Karpas-422 (cell line): ENCODE results near the gene RAB11FIP3. TPM values are rescaled to one million over a fixed set of nuclear protein-coding genes. Genes with fewer than 3 reads are reported as not detected.

Experiments
- DNase-seq: peaks from one replicate; pipeline ENCODE4 v3.0.0-alpha.2; 2015
- H2AFZ ChIP-seq: fragments of 200-600 bp; sonication (generic); 2 replicates; pipeline ENCODE4 v1.6.1; 2014; ENCODE audit warnings: antibody characterized with exemption, low read length, mixed read lengths
- H3K27ac ChIP-seq: fragments of 200-600 bp; sonication (generic); 2 replicates; pipeline ENCODE4 v1.5.1; 2014; ENCODE audit warnings: mild to moderate bottlenecking, low read length, moderate library complexity
- H3K27me3 ChIP-seq: fragments of 200-600 bp; sonication (generic); 2 replicates; pipeline ENCODE4 v1.6.1; 2014; ENCODE audit warnings: low read length, mixed read lengths
- H3K36me3 ChIP-seq: fragments of 200-600 bp; sonication (generic); 2 replicates; pipeline ENCODE4 v1.6.1; 2014; ENCODE audit warnings: low read length, mixed read lengths; ENCODE audit not compliant: insufficient read depth
- H3K4me1 ChIP-seq: fragments of 200-600 bp; sonication (generic); 2 replicates; pipeline ENCODE4 v1.6.1; 2014; ENCODE audit warnings: mild to moderate bottlenecking, low read length, mixed read lengths
- H3K4me2 ChIP-seq: fragments of 200-600 bp; sonication (generic); 2 replicates; pipeline ENCODE4 v1.6.1; 2014; ENCODE audit warnings: low read length, low read depth, mild to moderate bottlenecking; ENCODE audit not compliant: poor library complexity, severe bottlenecking
- H3K4me3 ChIP-seq: fragments of 200-600 bp; sonication (generic); 2 replicates; pipeline ENCODE4 v1.5.1; 2014; ENCODE audit warnings: mild to moderate bottlenecking, antibody characterized with exemption, low read length, mixed read lengths
- H3K79me2 ChIP-seq: fragments of 200-600 bp; sonication (generic); 2 replicates; pipeline ENCODE4 v1.6.1; 2014; ENCODE audit warnings: mild to moderate bottlenecking, low read length, mixed read lengths
- H3K9ac ChIP-seq: fragments of 200-600 bp; sonication (generic); 2 replicates; pipeline ENCODE4 v1.6.0; 2014; ENCODE audit warnings: low read length
- H3K9me2 ChIP-seq: fragments of 200-600 bp; sonication (generic), shearing (Covaris generic); replicated peaks from 2 replicates; pipeline ENCODE4 v1.6.0; 2014; ENCODE audit warnings: mild to moderate bottlenecking, low read length, moderate library complexity; ENCODE audit not compliant: insufficient read depth
- H3K9me3 ChIP-seq: fragments of 300-700, 200-600 bp; sonication (generic); 2 replicates; pipeline ENCODE4 v1.6.1; 2014; ENCODE audit warnings: low read length, mixed read lengths
- H4K20me1 ChIP-seq: fragments of 200-600 bp; sonication (generic); 2 replicates; pipeline ENCODE4 v1.6.1; 2014; ENCODE audit warnings: mild to moderate bottlenecking, antibody characterized with exemption, low read length, low read depth; ENCODE audit not compliant: insufficient read depth
- total RNA-seq: library from RNA; depleted of rRNA; stranded (reverse); fragments of >200 nt; shearing (Covaris generic); gene quantifications from 2 replicates; pipeline ENCODE4 v1.2.3, GENCODE V29; 2014; ENCODE audit warnings: low replicate concordance

RAB11FIP3 gene
- total RNA-seq, 1 experiment from 2014 or later = 6.0 TPM

GRCh38 chr16:424033-424622, 1.3 kb upstream of the RAB11FIP3 start:
- Histone ChIP-seq H3K4me2 (peak overlapping the region; percentile 88), H2AFZ (no peak overlapping the region), H3K27me3 (no peaks in the 10 kb centered on the region), H3K79me2 (peaks cover 8% of the 10 kb centered on the region), H3K9me2 (no peaks in the 10 kb centered on the region), H3K9me3 (no peaks in the 10 kb centered on the region), H3K9ac (peak overlapping the region; percentile 71), H3K4me3 (no peak overlapping the region), H3K36me3 (no peaks in the 10 kb centered on the region), H4K20me1 (peaks cover 16% of the 10 kb centered on the region; the same call in 1 of the 2 replicates), H3K4me1 (peaks cover 30% of the 10 kb centered on the region), H3K27ac (no peak overlapping the region)
- no peak for DNase-seq

GRCh38 chr16:424623-425081, 797 bp upstream of the RAB11FIP3 start:
- H3K27me3 ChIP-seq = no peaks in the 10 kb centered on the region
- H3K9me3 ChIP-seq = no peaks in the 10 kb centered on the region
- peak overlapping the region; percentile 76 for H3K4me3 ChIP-seq
- peak overlapping the region; percentile 88 for H3K4me2 ChIP-seq
- no peak overlapping the region for H3K27ac ChIP-seq
- H3K9ac ChIP-seq = peak overlapping the region; percentile 71
- H4K20me1 ChIP-seq = peaks cover 16% of the 10 kb centered on the region; the same call in 1 of the 2 replicates
- H3K79me2 ChIP-seq = peaks cover 10% of the 10 kb centered on the region
- no peaks in the 10 kb centered on the region for H3K36me3 ChIP-seq
- peak; percentile 36 for DNase-seq
- H3K4me1 ChIP-seq = peaks cover 30% of the 10 kb centered on the region
- H3K9me2 ChIP-seq = no peaks in the 10 kb centered on the region
- peak overlapping the region; percentile 99 for H2AFZ ChIP-seq

GRCh38 chr16:425740-426114, 278 bp downstream of the RAB11FIP3 start:
- no peaks in the 10 kb centered on the region for H3K9me2 ChIP-seq
- no peaks in the 10 kb centered on the region for H3K9me3 ChIP-seq
- H3K27ac ChIP-seq = no peak overlapping the region
- peak overlapping the region; percentile 71 for H3K9ac ChIP-seq
- no peaks in the 10 kb centered on the region for H3K36me3 ChIP-seq
- peaks cover 10% of the 10 kb centered on the region for H3K79me2 ChIP-seq
- H3K27me3 ChIP-seq = no peaks in the 10 kb centered on the region
- H4K20me1 ChIP-seq = peaks cover 16% of the 10 kb centered on the region; the same call in 1 of the 2 replicates
- DNase-seq = no peak
- peak overlapping the region; percentile 88 for H3K4me2 ChIP-seq
- H2AFZ ChIP-seq = peak overlapping the region; percentile 99; the same call in 1 of the 2 replicates
- peak overlapping the region; percentile 76 for H3K4me3 ChIP-seq
- H3K4me1 ChIP-seq = peaks cover 30% of the 10 kb centered on the region

GRCh38 chr16:426115-426905, 861 bp downstream of the RAB11FIP3 start:
- peak overlapping the region; percentile 81 for H3K4me3 ChIP-seq
- H3K9me3 ChIP-seq = no peaks in the 10 kb centered on the region
- peaks cover 30% of the 10 kb centered on the region for H3K4me1 ChIP-seq
- no peaks in the 10 kb centered on the region for H3K9me2 ChIP-seq
- H3K79me2 ChIP-seq = peaks cover 10% of the 10 kb centered on the region
- H3K27me3 ChIP-seq = no peaks in the 10 kb centered on the region
- no peak overlapping the region for H3K27ac ChIP-seq
- no peaks in the 10 kb centered on the region for H3K36me3 ChIP-seq
- H2AFZ ChIP-seq = no peak overlapping the region
- DNase-seq = peak; percentile 50
- peaks cover 16% of the 10 kb centered on the region; the same call in 1 of the 2 replicates for H4K20me1 ChIP-seq
- H3K9ac ChIP-seq = peak overlapping the region; percentile 71
- H3K4me2 ChIP-seq = peak overlapping the region; percentile 70

GRCh38 chr16:426906-427249, 1.4 kb downstream of the RAB11FIP3 start:
- peaks cover 16% of the 10 kb centered on the region; the same call in 1 of the 2 replicates for H4K20me1 ChIP-seq
- H3K27me3 ChIP-seq = no peaks in the 10 kb centered on the region
- H3K4me2 ChIP-seq = peak overlapping the region; percentile 70
- peak overlapping the region; percentile 71 for H3K9ac ChIP-seq
- H3K4me3 ChIP-seq = peak overlapping the region; percentile 81
- no peak overlapping the region for H2AFZ ChIP-seq
- H3K27ac ChIP-seq = no peak overlapping the region
- peaks cover 10% of the 10 kb centered on the region for H3K79me2 ChIP-seq
- no peaks in the 10 kb centered on the region for H3K36me3 ChIP-seq
- peaks cover 30% of the 10 kb centered on the region for H3K4me1 ChIP-seq
- H3K9me2 ChIP-seq = no peaks in the 10 kb centered on the region
- no peak for DNase-seq
- H3K9me3 ChIP-seq = no peaks in the 10 kb centered on the region

- peak overlapping the region; percentile 71 for H3K9ac ChIP-seq
- no peak for DNase-seq
- peak overlapping the region; percentile 70 for H3K4me2 ChIP-seq
- peaks cover 10% of the 10 kb centered on the region for H3K79me2 ChIP-seq
- H3K9me2 ChIP-seq = no peaks in the 10 kb centered on the region
- H2AFZ ChIP-seq = no peak overlapping the region
- H3K27me3 ChIP-seq = no peaks in the 10 kb centered on the region
- H3K4me3 ChIP-seq = peak overlapping the region; percentile 81
- H3K4me1 ChIP-seq = peaks cover 30% of the 10 kb centered on the region
- no peaks in the 10 kb centered on the region for H3K36me3 ChIP-seq
- peaks cover 16% of the 10 kb centered on the region; the same call in 1 of the 2 replicates for H4K20me1 ChIP-seq
- no peak overlapping the region for H3K27ac ChIP-seq
- H3K9me3 ChIP-seq = no peaks in the 10 kb centered on the region
Observed at GRCh38 chr16:427250-427649, 1.8 kb downstream of the RAB11FIP3 start.

GRCh38 chr16:430904-431303, 5.5 kb downstream of the RAB11FIP3 start:
- no peaks in the 10 kb centered on the region for H3K9me3 ChIP-seq
- no peak overlapping the region for H2AFZ ChIP-seq
- H3K4me3 ChIP-seq = no peak overlapping the region
- no peak overlapping the region for H3K9ac ChIP-seq
- no peak overlapping the region for H3K27ac ChIP-seq
- DNase-seq = no peak
- H3K36me3 ChIP-seq = no peaks in the 10 kb centered on the region
- H3K27me3 ChIP-seq = no peaks in the 10 kb centered on the region
- H3K4me2 ChIP-seq = no peak overlapping the region
- H3K4me1 ChIP-seq = peaks cover 14% of the 10 kb centered on the region
- peaks cover 10% of the 10 kb centered on the region for H3K79me2 ChIP-seq
- peaks cover 16% of the 10 kb centered on the region; the same call in 1 of the 2 replicates for H4K20me1 ChIP-seq
- no peaks in the 10 kb centered on the region for H3K9me2 ChIP-seq

- DNase-seq = no peak
- Histone ChIP-seq H3K9me3 (no peaks in the 10 kb centered on the region), H3K4me2 (no peak overlapping the region), H3K36me3 (no peaks in the 10 kb centered on the region), H3K9me2 (no peaks in the 10 kb centered on the region), H3K27me3 (no peaks in the 10 kb centered on the region), H3K27ac (no peak overlapping the region), H4K20me1 (peaks cover 25% of the 10 kb centered on the region; the same call in 1 of the 2 replicates), H3K79me2 (no peaks in the 10 kb centered on the region), H3K4me3 (no peak overlapping the region), H3K9ac (no peak overlapping the region), H2AFZ (no peak overlapping the region), H3K4me1 (no peaks in the 10 kb centered on the region)
Observed at GRCh38 chr16:440627-441026, 15.2 kb downstream of the RAB11FIP3 start.
